ENCODE measurements around the gene SDCCAG8.

Gene SDCCAG8

DNA sequence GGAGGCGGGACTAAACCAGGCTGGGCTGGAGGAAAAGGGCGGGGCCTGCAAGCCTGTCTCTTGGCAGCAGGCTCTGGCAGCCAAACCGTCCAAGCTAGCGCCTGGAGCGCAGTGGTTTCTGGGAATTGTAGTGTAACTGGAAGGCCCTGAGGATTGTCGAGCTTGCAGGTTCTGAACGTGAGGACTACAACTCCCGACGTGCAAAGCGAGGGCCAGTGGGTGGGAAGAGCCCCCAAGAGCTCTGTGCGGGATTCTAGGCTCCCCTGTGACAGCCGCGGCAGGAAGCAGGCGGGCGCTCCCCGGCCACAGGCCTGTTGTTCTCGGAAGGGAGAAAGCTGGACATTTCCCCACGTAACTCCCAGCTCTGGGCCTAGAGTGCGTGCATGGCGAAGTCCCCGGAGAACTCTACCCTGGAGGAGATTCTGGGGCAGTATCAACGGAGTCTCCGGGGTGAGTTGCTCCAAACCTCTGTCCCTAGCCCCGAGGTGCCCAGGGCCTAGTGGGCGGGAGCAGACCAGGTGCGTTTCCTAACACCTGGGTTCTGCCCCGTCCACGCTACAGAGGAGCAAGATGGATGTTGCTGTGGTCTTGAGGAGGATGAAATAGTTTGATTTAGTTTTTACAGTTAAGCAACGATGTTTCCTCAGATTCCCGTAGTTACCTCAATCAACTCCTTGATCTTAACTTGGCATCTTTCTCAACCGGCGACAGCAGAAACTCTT is at the start of gene SDCCAG8:
Gene SDCCAG8, plus strand, starts transcription at position 251 of the 722 bp plus-strand sequence. Its CDS starts 133 bp downstream, at position 384.
- TF ChIP-seq GATA2 (IDR thresholded peaks at IDR 0.05; ENCODE audit: low read depth, low read length) = no peak; the same call in 1 of the 2 replicates

DNA sequence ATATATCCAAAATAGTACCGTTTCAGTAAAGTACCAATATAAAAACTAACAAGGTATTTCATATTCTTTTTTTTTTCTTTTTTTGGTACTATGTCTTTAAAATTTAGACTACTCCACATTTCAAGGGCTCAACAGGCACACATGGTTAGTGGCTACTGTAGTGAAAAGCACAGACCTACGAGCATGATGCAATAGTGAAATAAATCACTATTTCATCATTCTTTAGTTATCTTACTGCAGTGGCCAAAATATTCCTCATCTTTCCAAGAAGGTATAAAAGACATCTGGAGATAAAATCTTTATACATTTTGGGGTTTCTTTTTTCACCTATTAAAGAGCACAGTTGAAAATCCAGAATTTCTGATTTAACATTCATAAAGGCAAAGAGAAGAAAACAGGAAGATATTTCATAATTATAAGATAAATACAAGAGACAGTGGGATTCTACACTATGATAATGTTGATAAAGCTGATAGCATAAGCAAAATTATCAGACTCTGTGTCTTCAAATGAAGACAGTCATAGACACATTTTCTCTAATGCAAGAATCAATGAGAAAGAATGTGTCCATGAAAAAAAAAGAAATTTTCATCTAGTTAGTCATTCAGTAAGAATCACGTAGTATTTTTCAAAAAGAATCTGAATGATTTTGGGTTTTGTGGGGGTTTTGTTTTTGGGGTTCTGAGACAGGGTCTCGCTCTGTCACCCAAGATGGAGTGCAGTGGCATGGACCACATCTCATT is 42.6 kb upstream of the SDCCAG8 start:
- TF ChIP-seq GATA2 (IDR thresholded peaks at IDR 0.05; ENCODE audit: low read depth, low read length) (no peak), GATA3 (IDR thresholded peaks at IDR 0.05; ENCODE audit: low read depth, low read length) (no peak)

DNA sequence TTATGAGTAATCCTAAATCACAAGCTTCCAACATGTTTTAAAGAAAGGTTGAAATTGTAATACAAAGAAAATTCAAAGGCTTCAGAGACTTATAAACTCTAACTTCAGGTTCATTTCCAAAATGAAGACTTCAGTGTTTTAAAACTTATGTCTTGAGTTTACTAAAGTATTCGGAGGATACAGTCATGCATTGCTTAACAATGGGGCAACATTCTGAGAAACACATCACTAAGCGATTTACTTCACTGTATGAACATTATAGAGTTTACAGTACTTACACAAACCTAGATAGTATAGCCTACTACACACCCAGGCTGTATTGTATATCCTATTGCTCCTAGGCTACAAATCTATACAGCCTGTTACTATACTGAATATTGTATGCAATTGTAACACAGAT is 39.1 kb upstream of the SDCCAG8 start:
- no peak for TF ChIP-seq GATA3 (IDR thresholded peaks at IDR 0.05; ENCODE audit: low read depth, low read length)
- no peak for TF ChIP-seq GATA2 (IDR thresholded peaks at IDR 0.05; ENCODE audit: low read depth, low read length)

DNA sequence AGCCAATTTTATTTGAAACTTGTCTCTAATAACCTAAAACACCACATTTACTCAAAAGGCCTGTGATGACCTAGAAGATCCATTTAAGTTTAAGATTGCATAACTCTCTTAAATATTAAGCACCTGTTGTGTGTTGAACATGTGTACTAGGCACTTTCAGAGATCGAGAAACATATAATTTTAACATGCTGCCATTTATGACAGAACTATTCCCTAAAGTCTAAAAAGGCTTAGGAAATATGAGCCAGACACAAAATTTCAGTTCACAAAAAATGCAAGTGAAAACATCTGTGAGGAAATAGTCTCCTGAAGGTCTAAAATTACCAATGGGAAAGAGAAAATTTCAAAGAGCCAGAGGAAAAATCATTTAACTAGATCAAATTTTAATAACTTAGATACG is 38.5 kb upstream of the SDCCAG8 start:
- TF ChIP-seq GATA3 (IDR thresholded peaks at IDR 0.05; ENCODE audit: low read depth, low read length) (no peak), GATA2 (IDR thresholded peaks at IDR 0.05; ENCODE audit: low read depth, low read length) (no peak)

DNA sequence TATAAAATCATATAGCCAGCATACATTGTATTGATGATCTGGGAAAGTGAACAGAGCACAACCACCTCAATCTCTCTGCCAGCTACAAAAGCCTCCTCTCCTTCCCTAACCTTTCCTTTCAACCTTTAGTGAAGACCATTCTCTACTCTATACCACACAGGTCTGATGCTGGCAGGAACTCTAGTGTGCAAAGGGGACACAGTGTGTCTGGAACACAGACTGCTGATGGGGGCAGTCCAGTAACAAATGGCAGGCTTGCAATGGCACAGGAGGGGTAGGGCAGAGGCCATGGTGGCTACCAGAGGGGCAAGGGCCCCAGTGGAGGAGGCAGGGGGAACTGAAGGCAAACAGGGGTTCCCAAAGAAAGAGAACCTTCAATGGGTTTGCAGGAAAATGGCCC is 37.8 kb upstream of the SDCCAG8 start:
- TF ChIP-seq GATA2 (IDR thresholded peaks at IDR 0.05; ENCODE audit: low read depth, low read length) (no peak), GATA3 (IDR thresholded peaks at IDR 0.05; ENCODE audit: low read depth, low read length) (no peak)

DNA sequence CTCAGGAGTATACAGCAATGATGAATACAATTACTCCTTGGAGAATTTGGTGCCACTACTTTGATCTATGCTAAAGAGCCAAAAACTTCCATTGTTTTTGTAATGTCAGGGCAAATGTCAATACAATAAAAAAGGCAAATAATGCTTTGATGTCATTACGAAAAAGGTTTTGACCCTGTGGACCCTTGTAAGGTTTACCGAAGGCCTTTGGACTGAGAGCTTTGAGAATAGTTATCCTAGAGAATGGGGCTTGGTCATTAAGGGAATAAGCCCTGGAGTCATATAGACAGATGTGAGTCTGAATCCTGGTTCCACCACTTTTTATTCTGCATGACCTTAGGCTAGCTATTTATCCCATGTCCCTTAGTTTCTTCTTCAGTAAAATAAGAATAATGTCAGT is 28.2 kb upstream of the SDCCAG8 start:
- TF ChIP-seq GATA3 (IDR thresholded peaks at IDR 0.05; ENCODE audit: low read depth, low read length) (no peak), GATA2 (IDR thresholded peaks at IDR 0.05; ENCODE audit: low read depth, low read length) (no peak)

DNA sequence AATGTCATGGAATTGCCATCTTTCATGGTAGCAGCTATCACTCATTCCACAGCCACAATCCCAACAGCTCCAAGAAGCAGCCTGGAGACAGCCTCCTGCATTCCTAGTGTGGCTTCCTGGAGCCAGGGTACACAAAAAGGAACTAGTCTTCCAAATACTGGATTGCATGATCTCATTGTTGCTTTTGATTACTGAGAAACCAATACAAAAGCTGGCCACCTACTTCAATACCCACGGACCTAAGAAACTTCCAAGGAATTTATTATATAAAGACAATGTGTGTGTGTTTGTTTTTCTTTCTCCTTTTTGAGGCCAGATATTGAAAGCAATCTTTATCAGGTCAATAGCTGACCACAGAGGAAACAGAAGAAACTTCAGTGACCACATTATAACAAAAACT is 26.3 kb upstream of the SDCCAG8 start:
- TF ChIP-seq GATA2 (IDR thresholded peaks at IDR 0.05; ENCODE audit: low read depth, low read length) = no peak
- TF ChIP-seq GATA3 (IDR thresholded peaks at IDR 0.05; ENCODE audit: low read depth, low read length) = no peak

DNA sequence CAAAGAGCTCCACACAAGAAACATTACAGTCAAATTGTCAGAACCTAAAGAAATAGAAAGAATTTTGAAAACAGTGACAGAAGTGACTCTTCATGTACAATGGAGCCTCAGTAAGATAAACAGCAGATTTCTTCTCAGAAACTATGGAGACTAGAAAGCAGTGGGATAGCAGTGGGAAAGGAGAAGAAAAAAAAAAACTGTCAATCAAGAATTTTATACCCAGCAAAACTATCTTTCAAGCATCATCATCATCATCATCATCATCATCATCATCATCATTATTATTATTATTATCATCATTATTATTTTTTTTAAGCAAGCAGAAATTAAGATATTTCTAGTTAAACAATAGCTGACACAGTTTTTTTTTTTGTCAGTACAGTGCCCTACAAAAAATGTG is 24.9 kb upstream of the SDCCAG8 start:
- TF ChIP-seq GATA2 (IDR thresholded peaks at IDR 0.05; ENCODE audit: low read depth, low read length) (no peak), GATA3 (IDR thresholded peaks at IDR 0.05; ENCODE audit: low read depth, low read length) (no peak)

DNA sequence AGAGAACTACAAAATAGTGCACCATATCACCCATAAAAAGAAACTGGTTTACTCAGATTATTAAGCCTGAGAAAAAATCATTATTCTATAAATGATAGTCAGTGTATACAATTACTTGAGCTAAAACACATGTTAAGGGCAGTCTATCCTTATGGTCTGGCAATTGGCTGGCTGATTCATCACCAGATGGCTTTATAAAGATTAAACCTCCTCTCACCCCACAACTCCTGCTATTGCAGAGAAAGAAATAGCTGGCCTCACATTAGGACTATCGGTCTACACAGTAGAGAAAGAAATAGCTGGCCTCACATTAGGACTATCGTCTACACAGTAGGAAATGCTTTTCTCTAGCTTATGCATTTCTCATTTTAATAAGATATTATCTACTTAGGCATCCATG is 21.9 kb upstream of the SDCCAG8 start:
- TF ChIP-seq GATA2 (IDR thresholded peaks at IDR 0.05; ENCODE audit: low read depth, low read length) (no peak), GATA3 (IDR thresholded peaks at IDR 0.05; ENCODE audit: low read depth, low read length) (no peak)

DNA sequence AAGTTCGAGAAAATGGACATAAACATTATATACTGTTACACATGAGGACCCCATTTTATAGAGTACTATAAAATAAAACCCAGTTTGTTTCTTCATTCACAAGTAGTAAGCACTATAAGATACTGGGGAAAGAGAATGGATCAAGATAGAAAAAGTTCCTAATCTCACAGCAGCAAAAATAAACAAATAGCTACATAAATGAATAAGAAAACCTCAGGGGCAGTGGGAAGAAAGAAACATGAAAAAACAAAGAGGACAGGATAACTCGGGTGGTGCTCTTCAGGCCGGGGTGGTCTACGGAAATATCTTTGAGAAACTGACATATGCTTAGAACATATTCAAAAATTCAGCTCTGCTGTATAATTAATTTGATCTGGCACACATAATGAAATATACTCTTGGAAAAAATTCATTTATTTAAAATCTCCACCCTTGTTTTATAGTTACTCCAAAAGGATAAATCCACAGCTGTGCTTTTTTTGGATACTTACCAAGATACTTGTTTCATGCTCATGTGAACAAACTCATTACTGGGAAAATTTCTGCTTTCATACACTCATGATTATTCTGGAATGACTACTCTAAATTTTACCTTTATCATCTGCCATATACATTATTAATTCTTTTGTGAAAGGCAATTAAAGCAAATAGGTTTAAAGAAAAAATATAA is 20.7 kb upstream of the SDCCAG8 start:
- TF ChIP-seq GATA3 (IDR thresholded peaks at IDR 0.05; ENCODE audit: low read depth, low read length) = no peak
- TF ChIP-seq GATA2 (IDR thresholded peaks at IDR 0.05; ENCODE audit: low read depth, low read length) = no peak

DNA sequence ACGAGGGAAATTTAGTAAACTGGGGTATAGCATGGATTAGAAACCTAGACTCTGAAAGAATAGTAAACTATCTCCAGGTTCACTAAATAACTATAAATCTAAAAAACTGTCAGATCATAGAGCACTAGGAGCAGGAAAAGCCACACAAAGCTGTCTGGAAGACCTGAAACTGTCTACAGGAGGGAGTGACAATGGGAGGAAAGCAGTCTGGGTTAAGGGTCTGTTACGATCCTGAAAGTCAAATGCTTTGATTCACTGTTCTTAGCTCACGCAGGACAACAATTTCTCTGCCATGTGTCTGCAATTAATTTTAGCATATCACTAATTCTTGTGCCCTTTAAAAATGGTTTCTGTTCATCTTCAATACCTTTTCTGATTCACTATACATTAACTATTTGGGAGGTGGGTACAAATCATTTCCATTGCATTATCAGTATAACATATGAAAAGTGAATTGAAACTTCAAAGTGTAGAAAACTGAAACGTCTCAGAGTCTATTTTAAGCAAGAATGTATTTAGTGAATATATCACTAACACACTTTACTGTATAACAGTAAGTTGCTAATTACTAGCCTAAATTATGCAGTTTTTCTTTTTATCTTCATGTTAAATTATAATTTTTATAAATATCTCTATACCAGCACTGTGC is 19.1 kb upstream of the SDCCAG8 start:
- TF ChIP-seq GATA2 (IDR thresholded peaks at IDR 0.05; ENCODE audit: low read depth, low read length) = no peak
- no peak for TF ChIP-seq GATA3 (IDR thresholded peaks at IDR 0.05; ENCODE audit: low read depth, low read length)

DNA sequence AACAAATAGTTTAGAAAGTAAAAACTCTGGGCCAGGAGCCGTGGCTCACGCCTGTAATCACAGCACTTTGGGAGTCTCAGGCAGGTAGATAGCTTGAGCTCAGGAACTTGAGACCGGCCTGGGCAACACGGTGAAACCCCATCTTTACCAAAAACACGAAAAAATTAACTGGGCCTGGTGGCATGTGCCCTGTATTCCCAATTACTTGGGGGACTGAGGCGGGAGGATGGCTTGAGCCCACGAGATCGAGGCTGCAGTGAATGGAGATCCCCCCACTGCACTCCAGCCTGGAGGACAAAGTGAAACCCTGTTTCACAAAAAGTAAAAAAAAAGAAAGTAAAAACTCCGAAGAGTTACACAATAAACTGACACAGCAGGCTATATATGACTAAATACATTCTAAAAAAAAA is 11.4 kb upstream of the SDCCAG8 start:
- TF ChIP-seq GATA2 (IDR thresholded peaks at IDR 0.05; ENCODE audit: low read depth, low read length) (no peak), GATA3 (IDR thresholded peaks at IDR 0.05; ENCODE audit: low read depth, low read length) (no peak)

DNA sequence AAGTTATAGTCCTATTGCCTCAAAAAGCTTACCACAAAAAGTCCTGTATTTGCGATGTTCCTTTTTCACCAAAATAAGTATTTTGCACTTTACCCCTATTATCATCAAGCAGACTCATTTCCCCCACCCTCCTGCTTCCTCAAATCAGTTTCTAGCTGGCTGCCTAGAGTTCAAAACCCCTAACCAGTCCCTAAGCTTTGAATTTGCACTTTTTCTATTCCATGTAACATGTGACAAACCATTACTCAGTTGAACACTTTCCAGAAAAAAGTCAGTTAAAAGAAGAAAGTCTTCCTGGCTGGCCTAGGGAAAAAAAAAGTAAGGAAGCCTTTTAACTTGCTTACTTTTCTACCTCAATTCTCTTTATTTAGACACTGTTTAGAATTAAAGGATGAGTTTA is 8.9 kb upstream of the SDCCAG8 start:
- TF ChIP-seq GATA3 (IDR thresholded peaks at IDR 0.05; ENCODE audit: low read depth, low read length) (no peak), GATA2 (IDR thresholded peaks at IDR 0.05; ENCODE audit: low read depth, low read length) (no peak)

DNA sequence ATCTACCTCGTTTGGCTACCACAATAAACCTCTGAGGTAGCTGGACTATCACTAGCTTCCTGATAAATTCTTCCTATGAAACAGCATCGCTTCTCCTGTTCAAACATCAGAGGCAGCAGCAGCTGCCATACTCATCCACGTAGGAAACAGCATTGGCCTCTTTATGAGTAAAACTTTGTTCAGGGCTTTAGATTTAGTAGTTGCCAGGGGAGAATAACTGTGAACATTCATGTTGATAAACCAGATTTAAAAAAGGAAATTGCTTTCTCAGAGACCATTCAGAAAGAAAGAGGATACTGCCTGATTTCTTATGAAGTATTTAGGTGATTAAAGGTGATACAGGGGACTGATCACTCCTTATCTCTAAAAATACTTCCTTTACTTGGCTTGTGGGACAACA is 7.9 kb upstream of the SDCCAG8 start:
- TF ChIP-seq GATA2 (IDR thresholded peaks at IDR 0.05; ENCODE audit: low read depth, low read length) (no peak), GATA3 (IDR thresholded peaks at IDR 0.05; ENCODE audit: low read depth, low read length) (no peak)

Data from SH-SY5Y (cell line).